ENCODE results near the gene PSMB2.
"Not testable (repeated sequence)": the region's sequence is repeated elsewhere in the genome, so short reads cannot be mapped to it uniquely, and the experiment has no call there.

Gene PSMB2

DNA sequence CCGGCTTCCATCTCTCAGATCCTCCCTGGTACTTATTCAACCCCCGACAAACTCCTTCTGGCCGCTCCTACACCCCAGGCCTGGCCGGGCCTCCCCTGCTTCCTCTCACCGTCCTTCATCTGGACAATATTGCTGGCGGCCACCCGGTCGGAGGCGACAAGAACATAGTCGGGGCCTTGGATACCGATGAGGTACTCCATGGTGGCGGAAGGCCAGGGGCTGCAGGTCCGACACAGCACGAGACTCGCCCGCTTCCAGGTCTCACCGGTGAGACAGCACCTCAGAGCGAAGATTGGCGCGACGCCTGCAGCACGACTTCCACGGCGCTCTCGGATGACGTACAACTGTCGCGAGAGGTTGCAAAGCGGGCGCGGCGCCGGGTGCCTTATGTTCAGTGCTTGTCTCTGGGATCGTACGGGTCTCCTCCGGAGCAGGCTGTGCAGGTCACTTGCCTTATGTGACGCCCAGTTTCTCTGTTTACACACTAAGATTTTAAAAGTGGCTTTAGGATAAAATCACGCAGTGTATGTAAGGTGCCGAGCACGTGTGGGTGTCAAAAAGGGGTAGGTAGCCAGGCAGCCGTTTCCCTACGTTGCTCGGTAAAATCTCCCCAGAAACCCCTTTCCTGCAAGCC, at the start of gene PSMB2:
TSS of gene PSMB2 (minus strand) at position 294 of the 634 bp plus-strand sequence. CDS start at position 200, 94 bp downstream.
- peak; percentile 91 for DNase-seq

- peak; percentile 40 for DNase-seq
These were observed 49.8 kb upstream of the PSMB2 start for GRCh38 chr1:35691080-35691479.

DNA sequence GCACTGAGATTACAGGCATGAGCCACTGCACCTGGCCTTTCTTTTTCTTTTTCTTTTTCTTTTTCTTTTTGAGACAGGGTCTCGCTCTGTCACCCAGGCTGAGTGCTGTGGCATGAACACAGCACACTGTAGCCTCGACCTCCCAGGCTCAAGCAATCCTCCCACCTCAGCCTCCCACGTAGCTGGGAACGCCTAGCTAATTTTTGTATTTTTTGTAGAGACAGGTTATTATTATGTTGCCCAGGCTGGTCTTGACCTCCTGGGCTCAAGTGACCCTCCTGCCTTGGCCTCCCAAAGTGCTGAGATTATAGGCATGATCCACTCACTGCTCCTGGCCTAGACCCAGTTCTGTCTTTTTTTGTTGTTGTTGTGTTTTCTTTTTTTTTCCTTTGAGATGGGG, 48.8 kb upstream of the PSMB2 start:
- not testable (repeated sequence) for DNase-seq

- DNase-seq = no peak
These were observed 46.8 kb upstream of the PSMB2 start for GRCh38 chr1:35688161-35688560.

DNA sequence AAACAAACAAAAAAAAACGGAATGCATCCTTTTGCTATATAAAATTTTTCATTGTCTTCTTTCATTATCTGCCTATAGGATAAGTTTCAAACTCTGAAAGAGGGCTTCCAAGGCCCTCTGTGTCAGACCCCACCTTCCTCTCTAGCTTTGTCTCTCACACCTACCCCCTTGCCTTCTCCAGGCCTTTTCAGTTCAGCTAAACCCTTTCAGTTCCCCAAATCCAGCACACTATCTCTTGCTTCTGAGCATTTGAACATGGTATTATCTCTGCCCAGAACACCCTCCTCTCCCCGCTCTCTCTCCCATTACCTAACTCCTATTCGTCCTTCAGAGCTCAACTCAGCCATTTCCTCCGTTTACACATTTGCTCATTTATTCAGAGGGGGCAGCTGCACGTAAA, 41.7 kb upstream of the PSMB2 start:
- no peak for DNase-seq

- no peak for DNase-seq
These were observed 38.9 kb upstream of the PSMB2 start for GRCh38 chr1:35680271-35680670.

DNA sequence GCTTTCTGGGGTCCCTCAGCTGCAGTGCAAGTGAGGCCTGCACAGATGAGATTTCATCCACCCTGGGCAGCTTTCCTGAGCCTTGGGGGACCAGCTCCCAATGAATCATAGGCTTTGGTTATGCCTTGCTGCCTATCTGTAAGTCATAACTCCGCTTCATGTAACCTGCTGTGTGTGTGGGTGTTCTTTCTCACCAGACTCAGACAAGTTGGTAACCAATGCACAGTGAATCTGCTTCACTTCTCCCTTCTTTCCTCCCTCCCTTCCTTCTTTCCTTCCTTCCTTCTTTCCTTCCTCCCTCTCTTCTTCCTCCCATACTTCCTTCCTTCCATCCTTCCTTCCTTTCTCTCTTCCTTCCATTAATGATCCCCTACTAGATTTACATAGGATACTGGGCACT, 34.4 kb upstream of the PSMB2 start:
- no peak for DNase-seq

DNA sequence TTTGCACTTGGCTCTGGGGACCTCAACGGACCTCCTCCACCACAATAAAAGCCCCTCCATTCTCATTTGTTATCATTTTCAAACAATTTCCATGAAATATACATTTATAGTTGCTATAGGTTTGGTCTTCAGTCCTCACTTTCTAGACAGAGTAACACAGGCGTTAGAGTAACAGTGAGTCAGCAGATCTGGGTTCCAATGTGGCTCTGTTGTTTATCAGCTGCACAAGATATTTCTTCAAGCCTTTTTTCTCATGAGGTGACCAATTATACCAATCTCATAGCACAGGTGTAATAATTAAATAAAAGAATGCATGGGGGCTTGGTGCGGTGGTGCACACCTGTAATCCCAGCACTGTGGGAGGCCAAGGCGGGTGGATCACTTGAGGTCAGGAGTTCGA, 32.8 kb upstream of the PSMB2 start:
- DNase-seq = no peak

DNA sequence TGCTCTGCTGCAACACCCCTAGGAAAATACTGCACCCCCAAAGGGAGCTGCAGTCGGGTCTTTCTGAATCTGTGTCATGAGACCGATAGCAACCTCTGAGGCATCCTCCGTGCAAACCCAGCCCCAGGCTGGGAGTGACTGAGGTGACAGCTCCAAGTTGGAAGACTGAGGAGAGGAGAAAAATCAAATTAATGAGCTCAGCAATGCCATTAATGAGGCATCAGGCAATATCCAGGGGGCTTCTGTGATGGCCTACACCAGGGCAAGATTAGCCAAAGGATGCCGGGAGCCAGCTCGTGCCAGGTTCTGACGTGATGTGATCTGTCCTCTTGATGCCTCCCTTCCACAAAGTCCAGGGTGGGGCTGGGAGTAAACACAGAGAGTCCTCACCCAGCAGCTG, 30.8 kb upstream of the PSMB2 start:
- DNase-seq = no peak

GRCh38 chr1:35668506-35668905, 27.2 kb upstream of the PSMB2 start:
- DNase-seq = no peak

DNA sequence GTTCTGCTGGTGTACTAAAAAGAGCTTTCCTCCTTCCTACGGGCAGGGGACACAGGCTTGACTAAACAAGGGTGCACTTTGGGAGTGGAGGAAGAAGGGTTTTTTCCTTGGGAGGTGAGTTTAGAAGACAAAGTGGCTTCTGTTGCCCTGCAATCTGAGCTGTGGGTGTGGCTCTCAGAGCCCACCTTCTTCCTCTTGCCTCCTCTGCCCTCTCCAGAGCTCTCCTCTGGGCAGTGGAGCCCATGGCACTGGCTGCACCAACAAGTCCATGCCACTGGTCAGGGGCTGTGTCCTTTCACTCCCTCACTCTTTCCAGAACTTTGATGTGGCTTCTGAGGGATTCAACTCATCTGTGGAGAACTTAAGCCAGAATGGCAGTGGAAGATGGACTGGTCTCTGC, 25.6 kb upstream of the PSMB2 start:
- no peak for DNase-seq

GRCh38 chr1:35666216-35666615, 24.9 kb upstream of the PSMB2 start:
- no peak for DNase-seq

- no peak for DNase-seq
These were observed 22.1 kb upstream of the PSMB2 start for GRCh38 chr1:35663434-35663833.

DNA sequence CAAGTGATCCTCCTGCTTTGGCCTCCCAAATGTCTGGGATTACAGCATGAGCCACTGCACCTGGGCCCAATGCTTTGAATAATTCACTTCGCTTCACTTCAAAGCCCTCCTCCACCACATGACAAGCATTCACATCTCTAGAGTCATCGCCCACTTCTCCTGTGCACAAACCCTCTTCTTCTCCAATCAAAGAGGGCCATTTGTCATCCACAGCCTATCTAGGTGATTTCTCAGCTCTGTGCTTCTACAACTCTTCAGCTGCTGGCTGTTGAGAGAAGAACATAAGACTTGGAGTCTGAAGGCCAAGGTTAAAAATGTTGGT, 20.1 kb upstream of the PSMB2 start:
- DNase-seq = no peak

- DNase-seq = no peak
These were observed 19.5 kb upstream of the PSMB2 start for GRCh38 chr1:35660581-35661473.

- no peak for DNase-seq
These were observed 18.3 kb upstream of the PSMB2 start for GRCh38 chr1:35659589-35659988.

- DNase-seq = no peak
These were observed 16.5 kb upstream of the PSMB2 start for GRCh38 chr1:35657851-35658250.

- no peak for DNase-seq
These were observed 15.5 kb upstream of the PSMB2 start for GRCh38 chr1:35656863-35657232.

GRCh38 chr1:35656148-35656862, 15.0 kb upstream of the PSMB2 start:
- no peak for DNase-seq

DNA sequence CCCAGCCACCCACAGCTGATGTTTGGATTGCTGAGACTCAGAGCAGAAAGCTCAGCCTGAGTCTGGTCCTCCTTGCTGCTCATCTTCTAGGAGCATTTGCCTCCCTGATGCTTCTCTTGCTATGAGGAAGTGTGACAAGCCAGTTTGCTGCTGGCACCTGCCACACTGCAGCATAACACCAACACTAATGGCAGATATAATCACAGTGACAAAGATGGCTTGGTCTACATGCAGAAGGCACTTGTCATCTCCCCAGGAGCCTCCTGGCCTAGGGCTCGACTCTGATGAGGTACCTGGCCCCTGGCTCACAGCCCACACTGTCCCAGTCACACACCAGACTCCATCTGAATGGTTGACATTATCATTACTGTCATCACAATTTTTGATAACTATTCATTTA, 13.9 kb upstream of the PSMB2 start:
- DNase-seq = no peak

- DNase-seq = no peak
These were observed 9.1 kb upstream of the PSMB2 start for GRCh38 chr1:35650416-35650815.

DNA sequence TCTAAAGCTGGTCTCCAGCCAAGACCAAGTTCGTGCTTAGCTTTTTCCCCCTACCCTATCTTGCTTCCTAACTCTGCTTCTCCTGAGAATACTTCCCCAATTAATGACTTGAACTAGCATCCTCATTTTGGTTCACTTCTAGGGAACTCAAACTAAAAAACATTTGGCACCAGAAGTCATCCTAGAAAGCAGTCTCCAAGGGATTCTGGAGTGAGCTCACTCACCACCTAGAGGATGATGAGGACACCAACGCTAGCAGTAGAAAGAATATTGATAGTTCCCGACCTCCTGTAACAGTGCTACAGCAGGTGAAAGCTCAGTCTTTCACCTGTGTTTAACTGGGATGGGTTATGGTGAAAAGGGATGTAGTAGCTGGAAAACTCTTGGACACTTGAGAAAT, 4.7 kb upstream of the PSMB2 start:
- no peak for DNase-seq

- no peak for DNase-seq
These were observed 2.9 kb upstream of the PSMB2 start for GRCh38 chr1:35644204-35644603.

DNA sequence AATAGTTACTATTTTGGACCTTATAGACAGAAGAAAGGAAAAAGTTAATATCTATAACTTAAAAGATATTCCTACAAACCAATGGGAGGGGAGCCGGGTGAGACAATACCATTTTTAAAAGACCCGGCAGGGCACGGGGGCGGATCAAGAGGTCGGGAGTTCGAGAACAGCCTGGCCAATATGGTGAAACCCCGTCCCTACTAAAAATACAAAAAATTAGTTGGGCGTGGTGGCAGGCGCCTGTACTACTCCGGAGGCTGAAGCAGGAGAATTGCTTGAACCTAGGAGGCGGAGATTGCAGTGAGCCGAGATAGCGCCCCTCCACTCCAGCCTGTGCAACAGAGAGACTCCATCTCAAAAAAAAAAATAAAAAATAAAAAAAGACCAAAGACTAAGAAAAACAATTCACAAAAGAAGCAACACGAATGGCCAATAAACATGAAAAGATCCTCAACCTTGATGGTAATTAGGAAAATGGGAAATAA, 1.2 kb upstream of the PSMB2 start:
- no peak for DNase-seq
